22Rv1 (cell line): Measurements from ENCODE around the gene DDAH1.

Source experiments
- CTCF ChIP-seq: fragments of 450-650 bp; IDR thresholded peaks from 2 replicates; pipeline ENCODE4 v1.5.1; 2017; ENCODE audit warnings: mild to moderate bottlenecking
- ZFX ChIP-seq: fragments of 450-650 bp; IDR thresholded peaks from 2 replicates; pipeline ENCODE4 v1.6.1; 2017; ENCODE audit warnings: antibody characterized with exemption, borderline replicate concordance

DNA sequence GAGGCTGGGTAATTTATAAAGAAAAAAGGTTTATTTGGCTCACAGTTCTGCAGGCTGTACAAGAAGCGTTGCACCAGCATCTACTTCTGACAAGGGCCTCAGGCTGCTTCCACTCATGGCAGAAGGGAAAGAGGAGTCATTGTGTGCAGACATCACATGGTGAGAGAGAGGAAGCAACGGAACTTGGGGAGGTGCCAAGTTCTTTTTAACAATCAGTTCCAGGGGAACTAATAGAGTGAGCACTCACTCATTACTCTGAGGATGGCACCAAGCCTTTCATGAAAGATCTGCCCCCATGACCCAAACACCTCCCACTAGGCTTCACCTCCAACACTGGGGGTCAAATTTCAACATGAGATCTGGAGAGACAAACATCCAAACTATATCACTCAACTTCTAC is 77.2 kb downstream of the DDAH1 start:
- TF ChIP-seq CTCF (no peak), ZFX (no peak)
